ENCODE results near the gene C14orf132. TPM values are rescaled to one million over a fixed set of nuclear protein-coding genes. Genes with fewer than 3 reads are reported as not detected.
"Not testable (repeated sequence)": the region's sequence is repeated elsewhere in the genome, so short reads cannot be mapped to it uniquely, and the experiment has no call there.

Gene C14orf132
- total RNA-seq, 1 donor from 2014 or later: 44.8 TPM

DNA sequence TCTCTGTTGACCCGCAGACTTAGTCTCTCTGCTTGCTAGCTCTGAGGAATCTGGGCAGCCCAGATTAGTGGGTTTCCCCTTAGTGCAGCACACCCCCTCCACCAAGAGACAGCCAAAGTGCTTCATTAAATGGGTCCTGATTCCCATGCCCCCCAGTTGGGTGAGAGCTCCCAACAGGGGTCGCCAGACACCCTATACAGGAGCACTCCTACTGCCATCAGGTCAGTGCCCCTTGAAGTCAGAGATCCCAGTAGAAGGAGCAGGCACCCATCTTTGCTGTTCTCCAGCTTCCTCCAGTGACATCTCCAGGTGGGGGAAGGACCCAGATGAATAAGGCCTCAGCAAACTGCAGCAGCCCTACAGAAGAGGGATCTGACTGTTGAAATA, 36.7 kb upstream of the C14orf132 start:
- Histone ChIP-seq H3K36me3 (no peaks in the 10 kb centered on the region), H3K4me3 (no peak overlapping the region), H3K9me3 (no peaks in the 10 kb centered on the region), H3K27ac (no peak overlapping the region), H3K4me1 (no peaks in the 10 kb centered on the region), H3K27me3 (ENCODE audit: low read depth) (peaks cover 8% of the 10 kb centered on the region)
- ATAC-seq (no peak), DNase-seq (no peak)
- no peak for TF ChIP-seq CTCF (IDR thresholded peaks at IDR 0.05)
- intact Hi-C loops (cut with DNase I): no loop called here

DNA sequence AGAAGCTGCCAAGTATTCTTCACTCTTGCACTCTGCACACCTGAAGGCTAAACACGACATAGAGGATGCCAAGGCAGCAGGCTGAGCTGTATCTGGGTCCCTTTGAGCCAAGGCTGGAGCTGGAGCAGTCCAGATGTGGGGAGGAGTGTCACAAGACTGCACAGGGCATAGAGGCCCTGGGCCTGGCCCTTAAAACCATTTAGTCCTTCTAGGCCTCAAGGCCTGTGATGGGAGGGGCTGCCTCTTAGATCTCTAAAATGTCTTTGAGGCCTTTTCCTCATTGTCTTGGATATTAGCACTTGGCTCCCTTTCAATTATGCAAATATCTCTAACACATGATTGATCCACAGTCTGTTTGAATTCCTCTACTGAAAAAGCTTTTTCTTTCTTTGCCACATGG, 28.0 kb upstream of the C14orf132 start:
- intact Hi-C loops (cut with DNase I): no loop called here
- H3K4me1 ChIP-seq: no peaks in the 10 kb centered on the region
- ATAC-seq (no peak), DNase-seq (no peak)
- no peak for TF ChIP-seq CTCF (IDR thresholded peaks at IDR 0.05)
- no peak overlapping the region for H3K27ac ChIP-seq
- no peaks in the 10 kb centered on the region for H3K27me3 ChIP-seq (ENCODE audit: low read depth)
- H3K4me3 ChIP-seq: no peak overlapping the region
- H3K9me3 ChIP-seq: peaks cover 14% of the 10 kb centered on the region
- H3K36me3 ChIP-seq: no peaks in the 10 kb centered on the region

DNA sequence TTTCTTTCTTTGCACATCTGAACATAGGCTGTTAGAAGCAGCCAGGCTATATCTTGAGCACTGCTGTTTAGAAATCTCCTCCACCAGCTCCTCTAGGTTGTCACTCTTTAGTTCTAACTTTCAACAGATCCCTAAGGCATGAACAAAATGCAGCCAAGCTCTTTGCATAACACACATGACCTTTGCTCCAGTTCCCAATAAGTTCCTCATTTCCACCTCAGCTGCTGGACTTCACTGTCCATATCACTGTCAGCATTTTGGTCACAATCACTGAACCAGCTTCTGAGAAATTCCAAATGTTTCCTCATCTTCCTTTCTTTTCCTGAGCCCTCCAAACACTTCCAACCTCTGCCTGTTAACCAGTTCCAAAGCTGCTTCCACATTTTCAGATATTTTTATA, 27.6 kb upstream of the C14orf132 start:
- H3K4me1 ChIP-seq: no peaks in the 10 kb centered on the region
- no peak overlapping the region for H3K27ac ChIP-seq
- H3K27me3 ChIP-seq (ENCODE audit: low read depth): no peaks in the 10 kb centered on the region
- intact Hi-C loops (cut with DNase I): no loop called here
- ATAC-seq (no peak), DNase-seq (no peak)
- no peaks in the 10 kb centered on the region for H3K36me3 ChIP-seq
- H3K9me3 ChIP-seq: peaks cover 14% of the 10 kb centered on the region
- H3K4me3 ChIP-seq: no peak overlapping the region
- TF ChIP-seq CTCF (IDR thresholded peaks at IDR 0.05): no peak

DNA sequence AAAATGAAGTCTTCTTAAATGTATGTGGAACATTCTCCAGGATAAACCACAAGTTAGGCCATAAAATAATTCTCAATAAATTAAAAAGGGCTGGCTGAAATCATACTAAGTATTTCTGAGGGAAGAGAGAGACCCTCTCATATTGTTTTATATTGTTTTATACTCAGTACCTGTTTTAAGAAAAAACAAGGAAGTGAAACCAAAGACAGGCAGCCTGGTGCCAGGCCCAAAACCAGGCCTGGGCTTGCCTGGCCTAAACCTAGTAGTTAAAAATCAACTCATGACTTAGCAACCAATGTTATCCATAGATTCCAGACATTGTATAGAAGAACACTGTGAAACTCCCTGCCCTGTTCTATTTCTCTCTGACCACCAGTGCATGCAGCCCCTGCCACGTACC, 26.4 kb upstream of the C14orf132 start:
- ATAC-seq; H3K36me3 ChIP-seq; intact Hi-C loops (cut with DNase I); H3K27me3 ChIP-seq (ENCODE audit: low read depth); H3K4me1 ChIP-seq; DNase-seq; H3K4me3 ChIP-seq; H3K27ac ChIP-seq: not testable (repeated sequence)
- peaks cover 14% of the 10 kb centered on the region for H3K9me3 ChIP-seq

DNA sequence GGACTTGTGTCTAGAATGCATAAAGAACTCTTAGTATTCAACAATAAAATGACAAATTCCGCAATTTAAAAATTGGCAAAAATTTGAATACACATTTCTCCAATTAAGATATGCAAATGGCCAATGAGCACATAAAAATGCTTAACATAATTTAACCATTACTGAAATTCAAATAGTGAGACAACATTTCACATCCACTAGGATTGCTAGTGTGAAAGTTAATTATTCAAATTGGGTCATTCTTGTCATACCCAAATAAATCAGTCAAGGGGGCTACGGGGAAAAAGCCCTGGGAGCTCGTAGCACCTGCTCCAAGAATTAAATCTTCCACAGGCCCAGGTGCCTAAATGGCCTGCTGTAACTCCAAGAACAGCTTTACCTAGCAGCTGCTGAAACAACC, 25.0 kb upstream of the C14orf132 start:
- DNase-seq: no peak
- no peak overlapping the region for H3K4me3 ChIP-seq
- no peaks in the 10 kb centered on the region for H3K4me1 ChIP-seq
- H3K9me3 ChIP-seq: peaks cover 14% of the 10 kb centered on the region
- ATAC-seq: no peak
- no peaks in the 10 kb centered on the region for H3K36me3 ChIP-seq
- no peak overlapping the region for H3K27ac ChIP-seq
- peaks cover 7% of the 10 kb centered on the region for H3K27me3 ChIP-seq (ENCODE audit: low read depth)
- no peak for TF ChIP-seq CTCF (IDR thresholded peaks at IDR 0.05)
- intact Hi-C loops (cut with DNase I): no loop called here

DNA sequence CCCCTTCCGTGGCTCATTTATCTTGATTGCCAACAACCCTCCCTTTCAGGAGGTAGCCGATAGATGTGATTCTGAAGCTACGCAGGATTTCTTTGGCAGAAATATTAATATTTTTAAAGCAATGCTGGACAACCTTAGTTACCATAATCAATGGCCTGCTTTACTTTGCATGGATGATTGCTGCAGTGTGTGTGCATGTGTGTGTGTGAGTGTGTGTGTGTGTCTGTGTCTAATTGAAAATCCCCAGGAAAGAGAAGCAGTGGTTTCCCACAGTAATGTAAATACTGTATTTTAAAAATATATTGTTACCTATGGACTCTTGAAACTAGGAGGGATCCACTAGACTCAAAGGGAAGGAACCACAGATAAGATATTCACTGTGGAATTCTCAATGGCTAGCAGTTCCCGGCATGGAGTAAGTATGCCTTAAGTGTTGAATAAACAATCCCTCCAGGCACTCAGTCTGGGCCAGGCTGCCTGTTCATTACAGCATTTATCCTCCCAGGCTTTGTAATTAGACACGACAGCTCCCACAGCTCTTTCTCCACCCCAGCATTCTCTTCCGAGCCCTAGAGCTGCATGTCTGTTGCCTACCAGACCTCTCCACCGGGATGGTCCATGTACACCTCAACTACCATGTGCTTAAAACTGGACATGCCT, 22.5 kb upstream of the C14orf132 start:
- H3K4me1 ChIP-seq: no peaks in the 10 kb centered on the region
- H3K27ac ChIP-seq: no peak overlapping the region
- ATAC-seq (peak; percentile 82 to 92), DNase-seq (no peak)
- H3K4me3 ChIP-seq: no peak overlapping the region
- no peaks in the 10 kb centered on the region for H3K36me3 ChIP-seq
- peaks cover 1% of the 10 kb centered on the region for H3K9me3 ChIP-seq
- intact Hi-C loops (cut with DNase I): no loop called here
- TF ChIP-seq CTCF (IDR thresholded peaks at IDR 0.05): no peak
- peaks cover 7% of the 10 kb centered on the region for H3K27me3 ChIP-seq (ENCODE audit: low read depth)

All from lower lobe of right lung (tissue), 2 donors.